CD4-positive, alpha-beta T cell (primary cell): ENCODE results near the gene OCIAD1. TPM values are rescaled to one million over a fixed set of nuclear protein-coding genes. Genes with fewer than 3 reads are reported as not detected.
"Not testable (repeated sequence)": the region's sequence is repeated elsewhere in the genome, so short reads cannot be mapped to it uniquely, and the experiment has no call there.

ENCODE experiments used
- ATAC-seq: fragments of 200-7000 bp; cut with Tn5 transposase; one replicate; pipeline ENCODE4 v1.10.0; 2022; ENCODE audit warnings: mild to moderate bottlenecking; ENCODE audit not compliant: poor library complexity
- CTCF ChIA-PET: fragments of 350-600 bp; sonication (Branson Sonifier 250); formaldehyde crosslinking; loops from one replicate; lab custom pipeline; 2021; ENCODE audit warnings: antibody characterized with exemption, inconsistent platforms; lab: Charles Lee
- POLR2A ChIA-PET: fragments of 350-600 bp; sonication (Branson Sonifier 250); formaldehyde crosslinking; loops from one replicate; lab custom pipeline; 2021; ENCODE audit warnings: antibody characterized with exemption, inconsistent platforms; lab: Charles Lee
- DNase-seq, 14 experiments: peaks; one replicate each; pipeline ENCODE4 v3.0.0-alpha.2; 2013 to 2020; ENCODE audit warnings: mixed read lengths in 2 of 14
- H3K27ac ChIP-seq, 2 donors: one replicate each; pipeline versions ENCODE4 v1.5.1 to v1.7.0; 2013; ENCODE audit warnings: low read length in 2 of 2, low read depth in 1 of 2, mild to moderate bottlenecking in 1 of 2
- H3K27me3 ChIP-seq, 2 experiments: 1 replicate in 1 of 2; 2 replicates in 1 of 2; pipeline versions ENCODE4 v1.6.1 to v1.7.0; 2013; ENCODE audit warnings: low read length in 2 of 2, control low read depth in 1 of 2, mild to moderate bottlenecking in 1 of 2, moderate library complexity in 1 of 2; ENCODE audit not compliant: insufficient read depth in 2 of 2, control insufficient read depth in 1 of 2
- H3K36me3 ChIP-seq: one replicate; pipeline ENCODE4 v1.6.1; 2013; ENCODE audit warnings: low read length, control low read depth; ENCODE audit not compliant: insufficient read depth
- H3K4me1 ChIP-seq: one replicate; pipeline ENCODE4 v1.6.1; 2013; ENCODE audit warnings: low read length, control low read depth; ENCODE audit not compliant: insufficient read depth
- H3K4me3 ChIP-seq: one replicate; pipeline ENCODE4 v1.5.1; 2013; ENCODE audit warnings: mild to moderate bottlenecking, low read length, moderate library complexity
- H3K9me3 ChIP-seq, 2 experiments: 1 replicate in 1 of 2; 2 replicates in 1 of 2; pipeline versions ENCODE4 v1.6.1 to v1.7.0; 2013; ENCODE audit warnings: low read length in 2 of 2, mild to moderate bottlenecking in 2 of 2, control low read depth in 1 of 2, moderate library complexity in 1 of 2; ENCODE audit not compliant: control insufficient read depth in 1 of 2, insufficient read depth in 1 of 2
- H3K27ac Mint-ChIP-seq: one replicate; pipeline ENCODE4 v1.8.0; 2020; ENCODE audit warnings: mixed read lengths
- H3K27me3 Mint-ChIP-seq: one replicate; pipeline ENCODE4 v1.8.0; 2021; ENCODE audit warnings: mixed read lengths
- H3K36me3 Mint-ChIP-seq: one replicate; pipeline ENCODE4 v1.8.0; 2021; ENCODE audit warnings: low read depth, mixed read lengths
- H3K4me1 Mint-ChIP-seq: one replicate; pipeline ENCODE4 v1.8.0; 2021; ENCODE audit warnings: low read depth, mixed read lengths
- H3K4me3 Mint-ChIP-seq: one replicate; pipeline ENCODE4 v1.8.0; 2020; ENCODE audit warnings: mild to moderate bottlenecking, mixed read lengths
- H3K9me3 Mint-ChIP-seq: one replicate; pipeline ENCODE4 v1.8.0; 2020; ENCODE audit warnings: mixed read lengths
- intact Hi-C, 2 experiments: fragments of 100-400 bp; cut with DNase I in 1 of 2; cut with micrococcal nuclease in 1 of 2; formaldehyde crosslinking; loops; one replicate each; pipeline versions ENCODE4 v1.15.1 to v1.9.0; 2023 to 2025; cut with DNase I, micrococcal nuclease
- total RNA-seq, 174 experiments: library from RNA in 2 of 174; stranded (reverse) in 2 of 174; gene quantifications; one replicate each; pipeline ENCODE4 v1.2.3 and lab custom pipeline; 2021 to 2026
- TF ChIP-seq, protein P1 (sequence below): fragments of 200-600 bp; IDR thresholded peaks from one replicate; pipeline ENCODE4 v1.8.0; 2022; ENCODE audit warnings: antibody characterized with exemption, mild to moderate bottlenecking

OCIAD1 gene
- total RNA-seq, 2 experiments from 2014 or later = 85.7 to 89.9 TPM

- Histone ChIP-seq H3K36me3 (no peaks in the 10 kb centered on the region), H3K27me3 (peaks cover 0 to 3% of the 10 kb centered on the region in 2 experiments), H3K4me3 (no peak overlapping the region), H3K4me1 (no peaks in the 10 kb centered on the region), H3K27ac (no peak overlapping the region), H3K9me3 (no peaks in the 10 kb centered on the region)
- H3K36me3 Mint-ChIP-seq = no peaks in the 10 kb centered on the region
- no peaks in the 10 kb centered on the region for H3K4me1 Mint-ChIP-seq
- H3K9me3 Mint-ChIP-seq = no peaks in the 10 kb centered on the region
- H3K27ac Mint-ChIP-seq = no peak overlapping the region
- ChIA-PET CTCF (no interaction called here), POLR2A (interaction anchor here (1.2 kb wide), 1 partner anchor 86 kb away, joined by 4 read pairs; no protein-coding TSS in a partner anchor)
- no peak for ATAC-seq
- peaks cover 11% of the 10 kb centered on the region for H3K27me3 Mint-ChIP-seq
- H3K4me3 Mint-ChIP-seq = no peak overlapping the region
- DNase-seq = peak in 1 of 14 experiments; percentile 5
- intact Hi-C loops = no loop called here
- TF ChIP-seq, protein P1, sequence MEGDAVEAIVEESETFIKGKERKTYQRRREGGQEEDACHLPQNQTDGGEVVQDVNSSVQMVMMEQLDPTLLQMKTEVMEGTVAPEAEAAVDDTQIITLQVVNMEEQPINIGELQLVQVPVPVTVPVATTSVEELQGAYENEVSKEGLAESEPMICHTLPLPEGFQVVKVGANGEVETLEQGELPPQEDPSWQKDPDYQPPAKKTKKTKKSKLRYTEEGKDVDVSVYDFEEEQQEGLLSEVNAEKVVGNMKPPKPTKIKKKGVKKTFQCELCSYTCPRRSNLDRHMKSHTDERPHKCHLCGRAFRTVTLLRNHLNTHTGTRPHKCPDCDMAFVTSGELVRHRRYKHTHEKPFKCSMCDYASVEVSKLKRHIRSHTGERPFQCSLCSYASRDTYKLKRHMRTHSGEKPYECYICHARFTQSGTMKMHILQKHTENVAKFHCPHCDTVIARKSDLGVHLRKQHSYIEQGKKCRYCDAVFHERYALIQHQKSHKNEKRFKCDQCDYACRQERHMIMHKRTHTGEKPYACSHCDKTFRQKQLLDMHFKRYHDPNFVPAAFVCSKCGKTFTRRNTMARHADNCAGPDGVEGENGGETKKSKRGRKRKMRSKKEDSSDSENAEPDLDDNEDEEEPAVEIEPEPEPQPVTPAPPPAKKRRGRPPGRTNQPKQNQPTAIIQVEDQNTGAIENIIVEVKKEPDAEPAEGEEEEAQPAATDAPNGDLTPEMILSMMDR = no peak
Measured at GRCh38 chr4:48815483-48815882, 15.4 kb upstream of the OCIAD1 start.

GRCh38 chr4:48816297-48816696 lies 14.6 kb upstream of the OCIAD1 start:
- H3K9me3 ChIP-seq, CTCF ChIA-PET, DNase-seq, ATAC-seq, H3K4me1 Mint-ChIP-seq, H3K4me3 Mint-ChIP-seq, H3K9me3 Mint-ChIP-seq, H3K4me3 ChIP-seq, H3K27me3 ChIP-seq, H3K4me1 ChIP-seq, H3K36me3 Mint-ChIP-seq, H3K27ac ChIP-seq, H3K36me3 ChIP-seq, H3K27ac Mint-ChIP-seq, intact Hi-C loops: not testable (repeated sequence)
- POLR2A ChIA-PET = interaction anchor here (1.2 kb wide), 1 partner anchor 87 kb away, joined by 4 read pairs; no protein-coding TSS in a partner anchor
- peaks cover 11% of the 10 kb centered on the region for H3K27me3 Mint-ChIP-seq

GRCh38 chr4:48816971-48817370 lies 13.9 kb upstream of the OCIAD1 start:
- CTCF ChIA-PET = no interaction called here

DNA sequence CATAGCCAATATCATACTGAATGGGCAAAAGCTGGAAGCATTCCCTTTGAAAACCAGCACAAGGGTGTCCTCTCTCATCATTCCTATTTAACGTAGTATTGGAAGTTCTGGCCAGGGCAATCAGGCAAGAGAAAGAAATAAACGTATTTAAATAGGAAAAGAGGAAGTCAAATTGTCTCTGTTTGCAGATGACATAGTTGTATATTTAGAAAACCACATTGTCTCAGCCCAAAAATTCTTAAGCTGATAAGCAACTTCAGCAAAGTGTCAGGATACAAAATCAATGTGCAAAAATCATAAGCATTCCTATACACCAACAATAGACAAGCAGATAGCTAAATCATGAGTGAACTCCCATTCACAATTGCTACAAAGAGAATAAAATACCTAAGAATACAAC lies 9.5 kb upstream of the OCIAD1 start:
- H3K27ac Mint-ChIP-seq, H3K27me3 ChIP-seq, H3K36me3 Mint-ChIP-seq, POLR2A ChIA-PET, intact Hi-C loops, ATAC-seq, H3K36me3 ChIP-seq, H3K4me1 ChIP-seq, H3K4me1 Mint-ChIP-seq, H3K27me3 Mint-ChIP-seq, H3K27ac ChIP-seq, H3K9me3 Mint-ChIP-seq, H3K4me3 ChIP-seq, H3K4me3 Mint-ChIP-seq, CTCF ChIA-PET, H3K9me3 ChIP-seq, DNase-seq: not testable (repeated sequence)

More at GRCh38 chr4:48816971-48817370, 13.9 kb upstream of the OCIAD1 start:
- no peak overlapping the region for H3K4me3 Mint-ChIP-seq
- Histone ChIP-seq H3K4me1 (no peaks in the 10 kb centered on the region), H3K9me3 (no peaks in the 10 kb centered on the region), H3K4me3 (no peak overlapping the region), H3K27ac (no peak overlapping the region), H3K27me3 (peaks cover 0 to 3% of the 10 kb centered on the region in 2 experiments), H3K36me3 (no peaks in the 10 kb centered on the region)
- peaks cover 11% of the 10 kb centered on the region for H3K27me3 Mint-ChIP-seq
- H3K36me3 Mint-ChIP-seq = no peaks in the 10 kb centered on the region
- H3K27ac Mint-ChIP-seq = no peak overlapping the region
- no peaks in the 10 kb centered on the region for H3K4me1 Mint-ChIP-seq
- DNase-seq = no peak
- intact Hi-C loops = no loop called here
- TF ChIP-seq, protein P1 = no peak
- H3K9me3 Mint-ChIP-seq = no peaks in the 10 kb centered on the region
- POLR2A ChIA-PET = no interaction called here
- no peak for ATAC-seq
